ENCODE measurements around the gene EHBP1.
"Not testable (repeated sequence)": the region's sequence is repeated elsewhere in the genome, so short reads cannot be mapped to it uniquely, and the experiment has no call there.

The EHBP1 gene

DNA sequence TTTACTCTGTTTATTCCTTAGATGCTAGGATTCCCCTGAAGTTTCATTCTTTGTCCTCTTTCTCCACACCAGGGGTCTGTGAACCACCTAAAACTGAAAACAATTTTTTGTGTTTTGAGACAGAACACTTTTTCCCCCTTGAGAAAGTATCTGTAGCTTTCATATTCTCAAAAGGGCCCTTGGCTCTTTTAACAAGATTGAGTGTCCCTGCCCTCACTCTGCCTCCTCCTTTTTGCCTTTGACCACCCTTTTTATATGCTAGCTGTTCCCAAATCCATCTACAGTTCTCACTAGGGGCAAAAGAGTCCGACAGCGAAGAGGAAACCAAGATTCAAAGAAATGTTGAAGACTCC is 883 bp upstream of the EHBP1 start:
- no peak for DNase-seq

GRCh38 chr2:62705859-62706720 is 577 bp downstream of the EHBP1 start:
- peak; percentile 80 for DNase-seq

DNA sequence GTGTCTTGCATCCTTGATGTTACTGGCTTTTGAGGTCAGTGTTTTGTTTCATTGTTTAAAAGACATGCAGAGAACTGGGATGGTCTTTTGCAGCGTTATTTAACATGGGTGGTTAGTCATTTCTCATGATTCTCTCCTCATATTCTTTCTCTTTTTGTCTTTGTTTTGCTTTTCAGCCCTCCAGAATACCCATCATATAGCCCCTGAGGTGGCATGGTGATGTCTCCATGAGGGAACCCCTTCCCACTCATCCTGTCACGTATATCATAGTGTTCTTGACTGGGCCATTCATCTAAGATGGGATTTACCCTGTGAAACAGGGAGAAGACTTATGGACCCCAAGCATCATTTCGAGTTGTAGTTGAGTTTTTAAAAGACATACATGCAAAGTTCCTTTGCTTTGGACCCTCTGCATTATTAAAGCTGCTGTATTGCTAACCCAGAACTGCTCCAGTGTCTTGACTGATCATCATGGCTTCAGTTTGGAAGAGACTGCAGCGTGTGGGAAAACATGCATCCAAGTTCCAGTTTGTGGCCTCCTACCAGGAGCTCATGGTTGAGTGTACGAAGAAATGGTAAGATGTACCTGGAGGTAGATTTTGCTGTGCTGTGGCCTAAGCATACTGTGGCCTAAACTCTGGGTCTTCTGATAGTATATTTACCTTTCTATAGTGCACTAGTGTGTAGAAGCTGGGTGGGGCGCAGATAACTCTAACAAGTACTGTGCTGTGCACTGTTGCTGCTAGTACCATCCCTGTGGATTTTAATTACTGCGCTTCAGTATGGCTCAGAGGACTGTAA is 1.4 kb downstream of the EHBP1 start:
- DNase-seq: peak; percentile 17

DNA sequence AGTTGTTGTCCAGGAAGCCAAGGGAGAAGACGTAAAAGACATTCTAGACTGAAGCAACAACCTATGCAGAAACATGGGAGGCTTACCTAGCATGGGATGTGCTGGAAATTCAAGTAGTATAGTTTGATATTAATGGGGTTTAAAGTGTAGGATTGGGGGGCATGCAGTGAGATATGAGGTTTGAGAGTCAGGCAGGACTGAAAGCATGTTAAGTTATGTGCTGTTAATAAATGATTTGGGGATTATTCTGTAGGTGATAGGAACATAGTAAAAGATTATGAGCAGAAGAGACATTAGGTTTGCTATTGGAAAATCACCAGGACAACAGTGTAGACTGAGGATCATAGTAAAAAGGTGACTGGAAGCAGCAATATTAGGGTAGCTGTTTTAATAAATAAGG is 3.2 kb downstream of the EHBP1 start:
- no peak for DNase-seq

DNA sequence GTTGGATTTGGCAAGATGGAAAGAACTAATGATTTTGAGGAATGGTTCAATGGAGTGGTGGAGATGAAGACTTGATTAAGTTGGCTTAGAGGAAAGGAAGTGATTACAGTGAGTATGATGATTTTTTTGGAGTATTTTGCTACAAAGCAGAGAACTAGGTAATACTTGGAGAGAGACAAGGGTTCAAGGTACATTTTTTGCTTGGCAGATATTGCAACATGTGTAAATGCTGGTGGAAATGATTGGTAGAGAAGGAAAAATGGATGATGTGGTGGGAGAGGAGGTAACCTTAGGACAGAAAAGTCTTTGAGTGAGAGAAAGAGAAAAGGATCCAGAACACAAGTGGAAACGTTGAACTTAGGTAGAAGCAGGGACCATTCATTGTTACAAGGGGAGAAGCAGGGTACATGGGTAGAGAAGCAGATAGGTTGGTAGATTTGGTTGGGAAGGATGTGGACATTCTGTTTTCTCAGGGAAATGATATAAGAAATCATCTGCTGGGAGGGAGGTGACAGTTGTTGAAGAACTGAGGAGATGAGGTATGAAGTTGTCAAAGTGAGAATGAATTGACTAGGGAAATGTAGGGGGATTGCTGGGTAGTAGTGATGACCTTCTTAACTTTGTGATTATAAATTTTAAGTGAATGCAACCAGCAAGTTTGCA is 6.5 kb downstream of the EHBP1 start:
- DNase-seq: no peak

- not testable (repeated sequence) for DNase-seq
Observed at GRCh38 chr2:62713196-62713595, 7.7 kb downstream of the EHBP1 start.

GRCh38 chr2:62713837-62714236 is 8.3 kb downstream of the EHBP1 start:
- no peak for DNase-seq

- no peak for DNase-seq
Observed at GRCh38 chr2:62716768-62717167, 11.3 kb downstream of the EHBP1 start.

GRCh38 chr2:62717503-62718081 is 12.1 kb downstream of the EHBP1 start:
- DNase-seq: no peak

GRCh38 chr2:62718225-62718822 is 12.8 kb downstream of the EHBP1 start:
- no peak for DNase-seq

GRCh38 chr2:62719757-62720156 is 14.2 kb downstream of the EHBP1 start:
- DNase-seq: no peak

- DNase-seq: no peak
Observed at GRCh38 chr2:62722679-62723078, 17.2 kb downstream of the EHBP1 start.

DNA sequence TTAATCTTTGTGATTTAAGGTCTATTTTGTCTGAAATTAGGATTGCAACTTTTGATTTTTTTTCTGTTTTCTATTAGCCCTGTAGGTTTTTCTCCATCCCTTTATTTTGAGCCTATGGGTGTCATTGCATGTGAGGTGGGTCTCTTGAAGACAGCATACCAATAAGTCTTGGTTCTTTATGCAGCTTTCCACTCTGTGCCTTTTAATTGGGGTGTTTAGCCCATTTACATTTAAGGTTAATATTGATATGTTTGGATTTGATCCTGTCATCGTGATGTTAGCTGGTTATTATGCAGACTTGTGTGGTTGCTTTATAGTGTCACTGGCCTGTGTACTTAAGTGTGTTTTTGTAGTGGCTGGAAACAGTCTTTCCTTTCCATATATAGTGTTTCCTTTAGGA is 17.7 kb downstream of the EHBP1 start:
- DNase-seq: no peak

GRCh38 chr2:62724106-62724505 is 18.6 kb downstream of the EHBP1 start:
- no peak for DNase-seq

DNA sequence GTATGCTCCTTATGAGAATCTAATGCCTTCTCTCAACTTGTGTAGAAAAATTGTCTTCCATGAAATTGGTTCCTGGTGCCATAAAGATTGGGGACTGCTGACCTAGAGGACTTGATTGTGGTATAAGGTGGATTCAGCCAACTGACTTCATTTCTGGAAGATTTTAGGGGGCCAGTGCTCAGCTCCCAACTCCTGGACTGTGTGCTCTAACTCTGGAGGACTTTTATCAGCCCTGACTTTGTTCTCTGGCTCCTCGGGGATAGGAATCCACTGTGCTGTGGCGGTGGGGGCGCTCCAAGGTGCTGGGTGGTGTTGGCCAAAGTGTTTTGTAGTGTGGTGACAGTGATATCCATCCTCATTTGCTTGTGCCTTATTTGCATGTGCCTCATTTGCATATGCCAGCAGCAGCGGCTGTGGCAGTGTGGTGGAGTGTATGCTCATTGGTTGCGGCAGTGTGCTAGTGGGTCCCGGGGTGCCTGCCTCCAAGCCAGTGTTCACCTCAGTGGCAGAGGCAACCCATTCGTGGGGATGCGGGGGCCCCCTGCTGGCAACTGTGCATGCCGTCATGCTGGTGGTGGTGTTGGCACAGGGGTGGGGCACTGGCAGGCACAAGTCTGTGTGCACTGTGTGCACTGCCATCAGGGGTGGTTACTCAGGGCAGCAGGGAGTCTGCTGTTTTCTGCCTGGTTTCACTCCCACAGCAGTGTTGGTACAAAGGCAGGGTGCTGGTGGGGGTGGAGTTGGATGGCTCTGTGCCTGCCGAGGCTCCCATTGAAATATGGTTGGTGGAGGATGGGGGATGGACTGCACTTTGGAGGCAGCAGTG is 19.6 kb downstream of the EHBP1 start:
- DNase-seq: no peak

GRCh38 chr2:62725712-62726055 is 20.2 kb downstream of the EHBP1 start:
- no peak for DNase-seq

GRCh38 chr2:62727259-62727867 is 21.9 kb downstream of the EHBP1 start:
- DNase-seq: no peak

GRCh38 chr2:62727876-62728566 is 22.5 kb downstream of the EHBP1 start:
- DNase-seq: no peak

DNA sequence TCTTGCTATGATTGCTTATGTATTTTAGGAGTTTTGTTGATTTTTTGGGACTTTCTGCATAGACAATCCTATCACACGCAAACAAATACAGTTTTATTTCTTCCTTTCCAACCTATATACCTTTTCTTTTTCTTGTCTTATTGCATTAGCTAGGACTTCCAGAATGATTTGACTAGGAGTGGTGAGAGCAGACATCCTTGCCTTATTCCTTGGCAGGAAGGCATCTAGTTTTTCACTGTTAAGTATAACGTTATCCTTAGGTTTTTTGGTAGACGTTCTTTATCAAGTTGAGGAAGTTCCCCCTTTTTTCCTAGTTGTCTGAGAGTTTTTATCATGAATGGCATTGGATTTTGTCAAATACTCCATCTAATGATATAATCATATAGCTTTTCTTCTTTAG is 25.8 kb downstream of the EHBP1 start:
- DNase-seq: no peak

GRCh38 chr2:62732262-62732777 is 26.8 kb downstream of the EHBP1 start:
- no peak for DNase-seq

All from right kidney (tissue), 1 donor.